ENCODE measurements around the gene EFCAB6. TPM values are rescaled to one million over a fixed set of nuclear protein-coding genes. Genes with fewer than 3 reads are reported as not detected.
A peak's percentile ranks its signal among the peaks of the same experiment; 100 is the strongest.

EFCAB6 gene
- total RNA-seq, 1 experiment from 2014 or later = 0.21 TPM

DNA sequence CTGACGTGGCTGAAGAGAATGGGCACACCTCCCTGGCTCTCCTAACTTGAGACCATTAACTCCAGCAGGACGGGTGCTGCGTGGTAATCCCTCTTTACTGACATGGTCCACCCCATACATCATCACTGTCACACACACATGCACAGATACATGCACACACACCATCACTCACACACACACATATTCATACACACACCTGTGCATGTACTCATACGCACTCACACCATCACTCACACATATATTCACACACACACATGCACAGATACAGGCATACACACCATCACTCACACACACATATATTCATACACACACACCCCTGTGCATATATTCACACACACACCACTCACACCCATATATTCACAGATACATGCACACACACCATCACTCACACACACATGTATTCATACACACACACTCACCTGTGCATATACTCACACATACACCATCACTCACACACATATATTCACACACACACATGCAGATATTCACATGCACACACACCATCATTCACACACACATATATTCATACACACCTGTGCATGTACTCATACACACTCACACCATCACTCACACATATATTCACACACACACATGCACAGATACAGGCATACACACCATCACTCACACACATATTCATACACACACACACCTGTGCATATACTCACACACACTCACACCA, 74.8 kb downstream of the EFCAB6 start:
- no TSS peak for BruUV-seq (replicated peaks)
- H3K9me3 ChIP-seq (ENCODE audit: control insufficient read depth, insufficient read depth, low read depth, low read length) = no peaks in the 10 kb centered on the region
- no peak overlapping the region for H3K4me3 ChIP-seq (ENCODE audit: low read depth in 2 of 2, low read length in 2 of 2)
- intact Hi-C loops (cut with micrococcal nuclease; ENCODE audit: unreplicated experiment) = no loop called here
- H3K27me3 ChIP-seq (ENCODE audit: control insufficient read depth, insufficient read depth, low read length) = no peaks in the 10 kb centered on the region; the same call in none of the 2 replicates
- in situ Hi-C loops (cut with HindIII; ENCODE audit: low pct_unique_long_range_greater_than_20kb, low sequenced_read_pairs) = no loop called here
- ATAC-seq (no peak), DNase-seq (ENCODE audit: low read depth, low spot score) (no peak)
- TF ChIP-seq, protein P1, sequence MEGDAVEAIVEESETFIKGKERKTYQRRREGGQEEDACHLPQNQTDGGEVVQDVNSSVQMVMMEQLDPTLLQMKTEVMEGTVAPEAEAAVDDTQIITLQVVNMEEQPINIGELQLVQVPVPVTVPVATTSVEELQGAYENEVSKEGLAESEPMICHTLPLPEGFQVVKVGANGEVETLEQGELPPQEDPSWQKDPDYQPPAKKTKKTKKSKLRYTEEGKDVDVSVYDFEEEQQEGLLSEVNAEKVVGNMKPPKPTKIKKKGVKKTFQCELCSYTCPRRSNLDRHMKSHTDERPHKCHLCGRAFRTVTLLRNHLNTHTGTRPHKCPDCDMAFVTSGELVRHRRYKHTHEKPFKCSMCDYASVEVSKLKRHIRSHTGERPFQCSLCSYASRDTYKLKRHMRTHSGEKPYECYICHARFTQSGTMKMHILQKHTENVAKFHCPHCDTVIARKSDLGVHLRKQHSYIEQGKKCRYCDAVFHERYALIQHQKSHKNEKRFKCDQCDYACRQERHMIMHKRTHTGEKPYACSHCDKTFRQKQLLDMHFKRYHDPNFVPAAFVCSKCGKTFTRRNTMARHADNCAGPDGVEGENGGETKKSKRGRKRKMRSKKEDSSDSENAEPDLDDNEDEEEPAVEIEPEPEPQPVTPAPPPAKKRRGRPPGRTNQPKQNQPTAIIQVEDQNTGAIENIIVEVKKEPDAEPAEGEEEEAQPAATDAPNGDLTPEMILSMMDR (IDR thresholded peaks at IDR 0.05) = no peak
- TF ChIP-seq POLR2AphosphoS5 (IDR thresholded peaks at IDR 0.05; ENCODE audit: low read depth, low read length) (no peak), SIN3A (IDR thresholded peaks at IDR 0.05; ENCODE audit: borderline replicate concordance, insufficient read depth, low read depth, low read length) (no peak), TCF7L2 (IDR thresholded peaks at IDR 0.05; ENCODE audit: low read depth, low read length) (no peak)
- TF ChIP-seq, protein P2, sequence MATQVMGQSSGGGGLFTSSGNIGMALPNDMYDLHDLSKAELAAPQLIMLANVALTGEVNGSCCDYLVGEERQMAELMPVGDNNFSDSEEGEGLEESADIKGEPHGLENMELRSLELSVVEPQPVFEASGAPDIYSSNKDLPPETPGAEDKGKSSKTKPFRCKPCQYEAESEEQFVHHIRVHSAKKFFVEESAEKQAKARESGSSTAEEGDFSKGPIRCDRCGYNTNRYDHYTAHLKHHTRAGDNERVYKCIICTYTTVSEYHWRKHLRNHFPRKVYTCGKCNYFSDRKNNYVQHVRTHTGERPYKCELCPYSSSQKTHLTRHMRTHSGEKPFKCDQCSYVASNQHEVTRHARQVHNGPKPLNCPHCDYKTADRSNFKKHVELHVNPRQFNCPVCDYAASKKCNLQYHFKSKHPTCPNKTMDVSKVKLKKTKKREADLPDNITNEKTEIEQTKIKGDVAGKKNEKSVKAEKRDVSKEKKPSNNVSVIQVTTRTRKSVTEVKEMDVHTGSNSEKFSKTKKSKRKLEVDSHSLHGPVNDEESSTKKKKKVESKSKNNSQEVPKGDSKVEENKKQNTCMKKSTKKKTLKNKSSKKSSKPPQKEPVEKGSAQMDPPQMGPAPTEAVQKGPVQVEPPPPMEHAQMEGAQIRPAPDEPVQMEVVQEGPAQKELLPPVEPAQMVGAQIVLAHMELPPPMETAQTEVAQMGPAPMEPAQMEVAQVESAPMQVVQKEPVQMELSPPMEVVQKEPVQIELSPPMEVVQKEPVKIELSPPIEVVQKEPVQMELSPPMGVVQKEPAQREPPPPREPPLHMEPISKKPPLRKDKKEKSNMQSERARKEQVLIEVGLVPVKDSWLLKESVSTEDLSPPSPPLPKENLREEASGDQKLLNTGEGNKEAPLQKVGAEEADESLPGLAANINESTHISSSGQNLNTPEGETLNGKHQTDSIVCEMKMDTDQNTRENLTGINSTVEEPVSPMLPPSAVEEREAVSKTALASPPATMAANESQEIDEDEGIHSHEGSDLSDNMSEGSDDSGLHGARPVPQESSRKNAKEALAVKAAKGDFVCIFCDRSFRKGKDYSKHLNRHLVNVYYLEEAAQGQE (IDR thresholded peaks at IDR 0.05; ENCODE audit: insufficient read depth in 1 of 2, low read depth in 2 of 2, low read length in 1 of 2) = no peak
- H3K27ac ChIP-seq (ENCODE audit: low read length) = no peak overlapping the region
- ChIA-PET CTCF (no interaction called here), POLR2A (no interaction called here)
- no peaks in the 10 kb centered on the region for H3K36me3 ChIP-seq (ENCODE audit: control insufficient read depth, insufficient read depth, low read length)
- H3K4me1 ChIP-seq (ENCODE audit: control insufficient read depth, insufficient read depth, low read length) = no peaks in the 10 kb centered on the region

GRCh38 chr22:43736651-43737050, 75.5 kb downstream of the EFCAB6 start:
- TF ChIP-seq SIN3A (IDR thresholded peaks at IDR 0.05; ENCODE audit: borderline replicate concordance, insufficient read depth, low read depth, low read length) = no peak
- no TSS peak for BruUV-seq (replicated peaks)
- Histone ChIP-seq H3K36me3 (ENCODE audit: control insufficient read depth, insufficient read depth, low read length) (no peaks in the 10 kb centered on the region), H3K27me3 (ENCODE audit: control insufficient read depth, insufficient read depth, low read length) (no peaks in the 10 kb centered on the region; the same call in none of the 2 replicates), H3K9me3 (ENCODE audit: control insufficient read depth, insufficient read depth, low read depth, low read length) (no peaks in the 10 kb centered on the region), H3K4me1 (ENCODE audit: control insufficient read depth, insufficient read depth, low read length) (no peaks in the 10 kb centered on the region), H3K4me3 (ENCODE audit: low read depth in 2 of 2, low read length in 2 of 2) (no peak overlapping the region), H3K27ac (ENCODE audit: low read length) (no peak overlapping the region)
- CTCF ChIA-PET = no interaction called here
- DNase-seq (ENCODE audit: low read depth, low spot score) = no peak
- no peak for ATAC-seq
- POLR2A ChIA-PET = no interaction called here
- in situ Hi-C loops (cut with HindIII; ENCODE audit: low pct_unique_long_range_greater_than_20kb, low sequenced_read_pairs) = no loop called here
- intact Hi-C loops (cut with micrococcal nuclease; ENCODE audit: unreplicated experiment) = no loop called here

- ChIA-PET CTCF (no interaction called here), POLR2A (no interaction called here)
- in situ Hi-C loops (cut with HindIII; ENCODE audit: low pct_unique_long_range_greater_than_20kb, low sequenced_read_pairs) (no loop called here), intact Hi-C loops (cut with micrococcal nuclease; ENCODE audit: unreplicated experiment) (no loop called here)
- no peak overlapping the region for H3K4me3 ChIP-seq (ENCODE audit: low read depth in 2 of 2, low read length in 2 of 2)
- H3K36me3 ChIP-seq (ENCODE audit: control insufficient read depth, insufficient read depth, low read length) = no peaks in the 10 kb centered on the region
- H3K27me3 ChIP-seq (ENCODE audit: control insufficient read depth, insufficient read depth, low read length) = peaks cover 3% of the 10 kb centered on the region
- H3K4me1 ChIP-seq (ENCODE audit: control insufficient read depth, insufficient read depth, low read length) = no peaks in the 10 kb centered on the region
- no peak overlapping the region for H3K27ac ChIP-seq (ENCODE audit: low read length)
- BruUV-seq (replicated peaks) = no TSS peak
- H3K9me3 ChIP-seq (ENCODE audit: control insufficient read depth, insufficient read depth, low read depth, low read length) = no peaks in the 10 kb centered on the region
- DNase-seq (ENCODE audit: low read depth, low spot score) (no peak), ATAC-seq (no peak)
- TF ChIP-seq TCF7L2 (IDR thresholded peaks at IDR 0.05; ENCODE audit: low read depth, low read length) = peak; percentile 54
- TF ChIP-seq, protein P2 (IDR thresholded peaks at IDR 0.05; ENCODE audit: insufficient read depth in 1 of 2, low read depth in 2 of 2, low read length in 1 of 2) = no peak
Measured at GRCh38 chr22:43734370-43735150, 77.5 kb downstream of the EFCAB6 start.
